Endothelial cell of umbilical vein (primary cell): ENCODE data around the gene RNF121.
"Not testable (repeated sequence)": the region's sequence is repeated elsewhere in the genome, so short reads cannot be mapped to it uniquely, and the experiment has no call there.

ENCODE experiments used
- CTCF ChIP-seq, 2 donors: IDR thresholded peaks; 1 replicate in 1 of 2; 2 replicates in 1 of 2; pipeline ENCODE4 v1.5.1; 2011; ENCODE audit warnings: low read length in 2 of 2, mild to moderate bottlenecking in 2 of 2, moderate library complexity in 2 of 2, control low read depth in 1 of 2, inconsistent platforms in 1 of 2, low read depth in 1 of 2; ENCODE audit not compliant: insufficient read depth in 1 of 2; ENCODE audit errors: extremely low read depth in 1 of 2
- POLR2A ChIP-seq: IDR thresholded peaks from 2 replicates; pipeline ENCODE4 v1.6.1; 2012; ENCODE audit warnings: low read depth, mild to moderate bottlenecking, control low read depth, low read length
- POLR2AphosphoS5 ChIP-seq: IDR thresholded peaks from 2 replicates; pipeline ENCODE4 v1.6.1; 2012; ENCODE audit warnings: low read depth, mild to moderate bottlenecking, control low read depth, low read length, moderate library complexity; ENCODE audit not compliant: insufficient read depth

GRCh38 chr11:71888335-71889010 lies 40.4 kb upstream of the RNF121 start:
- TF ChIP-seq CTCF (IDR thresholded peaks at IDR 0.05; ENCODE audit: extremely low read depth in 1 of 2, insufficient read depth in 1 of 2, low read depth in 1 of 2, low read length in 2 of 2); POLR2AphosphoS5; POLR2A: not testable (repeated sequence)
